ENCODE data around the gene EZR. TPM values are rescaled to one million over a fixed set of nuclear protein-coding genes. Genes with fewer than 3 reads are reported as not detected.

Gene EZR
- polyA plus RNA-seq, 1 donor from 2014 or later, result 588 TPM

- H3K36me3 Mint-ChIP-seq, result peaks cover 14% of the 10 kb centered on the region
- no peaks in the 10 kb centered on the region for H3K27me3 Mint-ChIP-seq
- H3K27ac Mint-ChIP-seq, result peak overlapping the region; percentile 88 to 99 (median 99)
- peaks cover 3 to 18% (median 7%) of the 10 kb centered on the region in 3 donors for H3K4me1 Mint-ChIP-seq
- peak overlapping the region in 3 of 4 donors; percentile 77 to 82 (median 77) for H3K4me3 Mint-ChIP-seq
- H3K9me3 Mint-ChIP-seq, result peaks cover 0 to 8% (median 0%) of the 10 kb centered on the region in 3 donors
Observed at GRCh38 chr6:158764183-158764849, 54.9 kb downstream of the EZR start.

- H3K4me3 Mint-ChIP-seq, result peak overlapping the region in 1 of 4 donors; percentile 77
- no peaks in the 10 kb centered on the region for H3K27me3 Mint-ChIP-seq
- H3K9me3 Mint-ChIP-seq, result peaks cover 0 to 8% (median 0%) of the 10 kb centered on the region in 3 donors
- peak overlapping the region; percentile 88 to 99 (median 99) for H3K27ac Mint-ChIP-seq
- peaks cover 11% of the 10 kb centered on the region for H3K36me3 Mint-ChIP-seq
- H3K4me1 Mint-ChIP-seq, result peaks cover 5 to 16% (median 7%) of the 10 kb centered on the region in 3 donors
Observed at GRCh38 chr6:158763434-158764182, 55.6 kb downstream of the EZR start.

- H3K27ac Mint-ChIP-seq, result peak overlapping the region; percentile 71 to 99 (median 99)
- no peaks in the 10 kb centered on the region for H3K27me3 Mint-ChIP-seq
- H3K36me3 Mint-ChIP-seq, result peaks cover 8% of the 10 kb centered on the region
- H3K4me1 Mint-ChIP-seq, result peaks cover 5 to 16% (median 7%) of the 10 kb centered on the region in 3 donors
- H3K4me3 Mint-ChIP-seq, result peak overlapping the region in 3 of 4 donors; percentile 18 to 77 (median 68)
- H3K9me3 Mint-ChIP-seq, result peaks cover 0 to 8% (median 0%) of the 10 kb centered on the region in 3 donors
Observed at GRCh38 chr6:158762787-158763433, 56.3 kb downstream of the EZR start.

DNA sequence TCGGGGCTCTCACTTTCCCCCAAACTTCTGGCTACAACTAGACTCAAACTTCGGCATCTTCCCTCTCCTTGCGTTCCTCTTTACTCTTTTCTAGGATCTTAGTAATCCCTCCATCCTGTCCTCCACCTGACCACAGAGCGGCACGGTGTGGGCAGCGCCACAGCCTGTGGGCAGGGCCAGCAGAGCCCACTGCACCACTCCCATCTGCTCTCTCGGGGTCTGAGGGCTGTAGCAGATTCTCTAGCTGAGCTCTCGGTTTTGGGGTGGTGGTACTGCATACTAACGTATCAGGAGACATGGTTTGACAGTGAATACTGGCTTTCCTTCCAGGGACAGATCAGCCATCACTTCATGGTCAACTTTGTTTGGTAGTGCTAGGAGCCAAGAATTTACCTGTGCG lies 57.4 kb downstream of the EZR start:
- H3K27me3 Mint-ChIP-seq, result no peaks in the 10 kb centered on the region
- H3K36me3 Mint-ChIP-seq, result peaks cover 4% of the 10 kb centered on the region
- peak overlapping the region; percentile 26 to 99 (median 99) for H3K27ac Mint-ChIP-seq
- peaks cover 0 to 5% (median 0%) of the 10 kb centered on the region in 3 donors for H3K9me3 Mint-ChIP-seq
- peaks cover 7 to 16% (median 7%) of the 10 kb centered on the region in 3 donors for H3K4me1 Mint-ChIP-seq
- H3K4me3 Mint-ChIP-seq, result peak overlapping the region in 2 of 4 donors; percentile 52 to 77

DNA sequence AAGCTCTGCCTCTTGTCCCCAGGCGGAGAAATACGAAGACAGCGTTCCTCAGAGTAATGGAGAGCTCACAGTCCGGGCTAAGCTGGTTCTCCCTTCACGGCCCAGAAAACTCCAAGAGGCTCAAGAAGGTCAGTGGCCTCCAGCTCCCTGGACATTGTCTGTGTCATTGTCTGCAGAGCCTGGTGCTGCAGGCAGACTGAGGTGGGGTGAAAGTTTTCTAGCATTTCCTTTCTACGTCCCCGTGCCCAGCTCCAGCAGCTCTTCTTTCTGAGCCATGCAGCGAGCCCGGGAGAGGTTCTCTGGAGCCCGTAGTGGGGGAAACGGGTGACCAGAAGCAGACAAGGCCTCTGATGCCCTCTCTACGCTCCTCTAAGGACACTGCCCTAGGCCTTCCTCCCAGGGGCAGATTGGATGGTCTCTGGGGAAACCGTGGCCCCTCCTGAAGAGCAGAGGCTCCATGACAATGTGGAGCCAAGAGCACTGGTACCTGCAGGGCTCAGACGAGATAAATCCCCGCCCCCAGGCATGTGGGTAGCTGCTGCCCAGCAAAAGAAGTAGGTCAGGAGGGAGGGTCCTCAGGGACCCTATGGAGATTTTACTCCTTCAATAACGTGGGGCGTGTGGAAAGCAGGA lies 58.4 kb downstream of the EZR start:
- Mint-ChIP-seq H3K4me1 (peaks cover 5 to 13% (median 7%) of the 10 kb centered on the region in 3 donors), H3K36me3 (peaks cover 3% of the 10 kb centered on the region), H3K4me3 (peak overlapping the region in 1 of 4 donors; percentile 14), H3K9me3 (peaks cover 0 to 5% (median 0%) of the 10 kb centered on the region in 3 donors), H3K27me3 (no peaks in the 10 kb centered on the region), H3K27ac (peak overlapping the region in 2 of 3 donors; percentile 99)

- H3K4me1 Mint-ChIP-seq, result peaks cover 5 to 13% (median 7%) of the 10 kb centered on the region in 3 donors
- H3K4me3 Mint-ChIP-seq, result peak overlapping the region in 1 of 4 donors; percentile 33
- H3K9me3 Mint-ChIP-seq, result peaks cover 0 to 5% (median 0%) of the 10 kb centered on the region in 3 donors
- no peaks in the 10 kb centered on the region for H3K27me3 Mint-ChIP-seq
- peaks cover 2% of the 10 kb centered on the region for H3K36me3 Mint-ChIP-seq
- peak overlapping the region in 2 of 3 donors; percentile 99 for H3K27ac Mint-ChIP-seq
Observed at GRCh38 chr6:158759966-158760617, 59.1 kb downstream of the EZR start.

- Mint-ChIP-seq H3K27ac (peak overlapping the region in 1 of 3 donors; percentile 28), H3K27me3 (no peaks in the 10 kb centered on the region), H3K4me3 (peak overlapping the region in 1 of 4 donors; percentile 60), H3K4me1 (peaks cover 3 to 7% (median 5%) of the 10 kb centered on the region in 3 donors), H3K36me3 (peaks cover 2% of the 10 kb centered on the region), H3K9me3 (no peaks in the 10 kb centered on the region)
Observed at GRCh38 chr6:158758941-158759479, 60.2 kb downstream of the EZR start.

GRCh38 chr6:158758451-158758860 lies 60.7 kb downstream of the EZR start:
- Mint-ChIP-seq H3K36me3 (peaks cover 2% of the 10 kb centered on the region), H3K4me1 (peaks cover 0 to 7% (median 3%) of the 10 kb centered on the region in 3 donors), H3K4me3 (no peak overlapping the region), H3K27ac (no peak overlapping the region), H3K27me3 (no peaks in the 10 kb centered on the region), H3K9me3 (no peaks in the 10 kb centered on the region)

DNA sequence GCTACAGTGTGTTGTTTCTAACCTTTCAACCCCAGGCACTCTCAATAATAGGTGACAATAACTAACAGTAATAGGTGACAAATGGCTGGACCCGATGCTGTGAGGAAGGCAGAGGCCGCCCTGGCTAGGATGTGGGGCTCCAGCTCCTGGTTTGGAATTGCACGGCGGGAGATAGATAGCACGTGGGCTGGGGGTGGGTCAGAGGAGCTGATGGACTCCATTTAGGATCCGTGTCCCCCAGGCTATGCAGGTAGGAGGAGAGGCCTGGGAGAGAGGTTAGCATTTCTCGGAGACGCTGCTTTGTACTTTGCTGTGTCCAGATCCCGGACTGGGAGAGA lies 61.4 kb downstream of the EZR start:
- Mint-ChIP-seq H3K9me3 (no peaks in the 10 kb centered on the region), H3K4me3 (no peak overlapping the region), H3K27ac (peak overlapping the region in 2 of 3 donors; percentile 23 to 34), H3K4me1 (peaks cover under 1 to 7% (median 4%) of the 10 kb centered on the region in 3 donors), H3K36me3 (peaks cover 2% of the 10 kb centered on the region), H3K27me3 (no peaks in the 10 kb centered on the region)

DNA sequence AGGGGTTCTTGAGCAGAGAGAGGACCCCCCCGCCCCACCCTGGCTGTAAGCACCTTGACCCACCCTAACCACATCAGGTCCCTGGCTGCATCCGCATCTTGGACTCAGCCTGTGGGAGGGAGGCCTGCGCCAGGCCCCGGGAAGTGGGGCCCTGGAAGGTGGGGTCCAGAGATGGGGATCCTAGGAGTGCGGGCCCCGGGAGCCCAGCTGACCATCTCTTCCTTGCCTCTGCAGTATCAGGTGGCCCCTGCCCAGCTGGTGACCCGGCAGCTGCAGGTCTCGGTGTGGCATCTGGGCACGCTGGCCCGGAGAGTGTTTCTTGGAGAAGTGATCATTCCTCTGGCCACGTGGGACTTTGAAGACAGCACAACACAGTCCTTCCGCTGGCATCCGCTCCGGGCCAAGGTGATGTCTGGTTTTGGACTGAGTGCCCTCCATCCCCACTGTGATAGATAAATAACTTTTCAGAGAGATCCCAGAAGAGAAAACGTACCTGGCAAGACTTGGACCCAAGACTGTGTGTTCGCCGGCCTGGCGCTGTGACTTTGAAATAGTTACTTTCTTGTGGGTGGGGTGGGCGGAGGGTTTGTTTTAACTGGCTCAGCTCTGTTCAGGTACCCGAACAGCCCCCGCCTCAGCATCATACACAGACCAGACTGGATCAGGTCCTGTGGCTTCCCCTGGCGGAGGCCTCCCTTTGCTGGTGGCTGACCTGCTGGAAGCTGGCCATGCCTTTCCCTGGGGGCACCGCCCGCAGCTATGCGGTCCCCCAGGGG lies 62.0 kb downstream of the EZR start:
- Mint-ChIP-seq H3K9me3 (no peaks in the 10 kb centered on the region), H3K36me3 (peaks cover 2% of the 10 kb centered on the region), H3K27me3 (no peaks in the 10 kb centered on the region), H3K4me3 (no peak overlapping the region), H3K4me1 (peaks cover 4 to 12% (median 8%) of the 10 kb centered on the region in 3 donors), H3K27ac (peak overlapping the region in 2 of 3 donors; percentile 23 to 34)

GRCh38 chr6:158756126-158756525 lies 63.0 kb downstream of the EZR start:
- Mint-ChIP-seq H3K9me3 (no peaks in the 10 kb centered on the region), H3K27ac (peak overlapping the region in 1 of 3 donors; percentile 7), H3K4me1 (peaks cover 4 to 12% (median 6%) of the 10 kb centered on the region in 3 donors), H3K4me3 (no peak overlapping the region), H3K36me3 (peaks cover 2% of the 10 kb centered on the region), H3K27me3 (no peaks in the 10 kb centered on the region)

DNA sequence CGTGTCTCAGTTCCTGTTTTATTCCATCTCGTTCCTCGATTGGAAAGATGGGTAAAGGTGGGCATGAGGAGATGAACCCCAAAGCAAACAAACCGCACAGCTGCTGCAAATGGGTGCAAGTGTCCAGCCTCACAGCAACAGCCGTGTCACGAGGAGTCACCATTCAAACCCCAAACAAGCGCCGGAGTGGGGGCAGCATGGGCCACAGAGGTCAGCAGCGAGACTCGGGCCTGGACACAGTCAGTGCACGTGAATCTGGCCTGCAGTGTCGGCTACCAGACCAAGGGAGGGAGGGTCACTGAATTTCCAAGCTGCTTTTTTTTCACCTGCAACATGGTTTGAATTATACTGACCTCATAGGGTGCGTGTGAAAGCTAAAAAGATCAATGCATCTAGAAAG lies 63.5 kb downstream of the EZR start:
- no peaks in the 10 kb centered on the region for H3K9me3 Mint-ChIP-seq
- peaks cover 4 to 12% (median 6%) of the 10 kb centered on the region in 3 donors for H3K4me1 Mint-ChIP-seq
- peak overlapping the region in 1 of 3 donors; percentile 7 for H3K27ac Mint-ChIP-seq
- H3K27me3 Mint-ChIP-seq, result no peaks in the 10 kb centered on the region
- H3K4me3 Mint-ChIP-seq, result no peak overlapping the region
- H3K36me3 Mint-ChIP-seq, result peaks cover 2% of the 10 kb centered on the region

DNA sequence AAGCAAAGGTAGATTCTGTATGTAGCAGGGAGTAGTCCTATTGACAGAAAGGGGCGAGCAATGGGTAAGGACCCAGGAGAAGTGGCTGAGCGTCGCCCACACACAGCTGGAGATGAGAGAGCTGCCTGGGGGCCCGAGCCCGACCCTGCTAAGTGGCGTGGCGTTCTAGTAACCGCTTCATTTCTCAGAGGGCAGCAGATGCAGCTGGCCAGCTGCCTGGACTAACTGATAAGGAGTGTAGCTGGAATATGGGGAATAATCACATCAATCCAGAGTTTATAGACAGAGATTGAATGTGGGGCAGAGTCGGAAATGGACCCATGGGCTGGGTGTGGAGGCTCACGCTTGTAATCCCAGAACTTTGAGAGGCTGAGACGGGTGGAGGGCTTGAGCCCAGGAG lies 64.4 kb downstream of the EZR start:
- no peak overlapping the region for H3K4me3 Mint-ChIP-seq
- no peaks in the 10 kb centered on the region for H3K27me3 Mint-ChIP-seq
- peaks cover 2% of the 10 kb centered on the region for H3K36me3 Mint-ChIP-seq
- H3K4me1 Mint-ChIP-seq, result peaks cover 4 to 9% (median 5%) of the 10 kb centered on the region in 3 donors
- no peak overlapping the region for H3K27ac Mint-ChIP-seq
- H3K9me3 Mint-ChIP-seq, result no peaks in the 10 kb centered on the region

Measured in IgD-negative memory B cell (primary cell).